NCI-H748 treated with DMSO at 0.1 percent for 48 hours (cell line): ENCODE measurements around the gene CORO7.

Experiments used
- DNase-seq: peaks from one replicate; lab custom pipeline; 2025; lab: John Stamatoyannopoulos, UW

Gene CORO7

GRCh38 chr16:4371357-4372000 is 44.9 kb downstream of the CORO7 start, which contains the start of gene VASN:
VASN (plus strand) TSS chr16:4371848; CDS start chr16:4380878, 9,030 bp downstream.
- DNase-seq, result no peak

DNA sequence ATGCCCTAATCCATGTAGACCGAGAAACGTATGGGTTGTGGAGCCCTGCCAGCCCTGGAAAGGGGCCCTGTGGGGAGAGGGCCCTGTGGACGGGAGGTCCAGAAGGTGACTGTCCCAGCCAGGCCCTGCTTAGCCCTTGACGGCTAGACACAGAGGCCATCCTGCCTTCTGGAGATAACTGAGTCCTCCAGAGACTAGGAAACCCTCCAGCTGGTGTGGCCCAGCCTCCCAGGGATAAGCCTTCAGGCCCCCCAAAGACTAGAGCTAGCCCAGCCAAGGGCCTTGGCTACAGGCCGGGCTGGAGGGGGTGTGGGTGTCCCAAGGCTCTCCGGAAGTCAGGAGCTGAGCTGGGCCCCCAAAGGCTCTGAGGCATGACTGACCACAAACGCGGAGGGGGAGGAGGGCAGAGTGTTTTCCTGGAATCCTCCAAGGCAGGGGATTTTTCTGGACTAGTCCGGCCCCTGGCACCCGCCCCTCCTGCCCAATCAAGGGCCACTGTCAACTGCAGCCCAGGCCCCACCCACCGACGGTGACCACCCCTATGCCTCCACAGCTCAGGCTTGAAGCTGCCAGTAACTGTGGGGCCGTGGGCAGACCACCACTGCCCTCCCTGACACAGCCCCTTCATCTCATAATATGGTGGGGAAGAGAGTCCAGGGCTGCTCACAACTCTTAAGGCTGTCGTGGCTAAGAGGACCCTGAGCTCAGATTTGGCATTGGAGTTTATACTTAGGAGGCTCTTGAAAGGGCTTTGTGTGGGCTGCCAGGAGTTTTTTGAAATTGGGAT is 45.6 kb downstream of the CORO7 start:
- DNase-seq, result no peak

- DNase-seq, result no peak
Observed at GRCh38 chr16:4370151-4370550, 46.2 kb downstream of the CORO7 start.

- no peak for DNase-seq
Observed at GRCh38 chr16:4369007-4369733, 47.2 kb downstream of the CORO7 start.

DNA sequence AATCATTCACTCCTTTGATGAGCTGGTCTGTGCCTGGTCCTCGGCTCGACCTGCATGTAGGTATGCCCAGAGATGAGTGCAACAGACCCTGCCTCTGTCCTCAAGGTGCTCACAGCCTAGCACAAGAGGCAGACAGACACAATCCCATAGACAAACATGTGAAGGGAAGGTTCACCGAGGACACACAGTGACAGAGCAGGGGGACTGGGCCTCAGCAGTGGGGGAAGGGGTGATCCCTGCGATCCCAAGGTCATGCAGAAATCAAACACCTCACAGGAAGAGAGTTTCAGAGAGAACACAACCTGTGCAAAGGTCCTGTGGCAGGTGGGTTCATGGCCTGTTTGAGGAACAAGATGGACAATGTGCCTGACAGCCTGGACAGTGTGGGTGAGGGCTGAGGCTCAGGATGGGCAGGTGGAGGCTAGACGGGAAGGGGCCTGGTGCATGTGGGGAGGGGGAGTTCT is 49.0 kb downstream of the CORO7 start:
- DNase-seq, result no peak

- DNase-seq, result no peak
Observed at GRCh38 chr16:4366016-4366415, 50.4 kb downstream of the CORO7 start.

DNA sequence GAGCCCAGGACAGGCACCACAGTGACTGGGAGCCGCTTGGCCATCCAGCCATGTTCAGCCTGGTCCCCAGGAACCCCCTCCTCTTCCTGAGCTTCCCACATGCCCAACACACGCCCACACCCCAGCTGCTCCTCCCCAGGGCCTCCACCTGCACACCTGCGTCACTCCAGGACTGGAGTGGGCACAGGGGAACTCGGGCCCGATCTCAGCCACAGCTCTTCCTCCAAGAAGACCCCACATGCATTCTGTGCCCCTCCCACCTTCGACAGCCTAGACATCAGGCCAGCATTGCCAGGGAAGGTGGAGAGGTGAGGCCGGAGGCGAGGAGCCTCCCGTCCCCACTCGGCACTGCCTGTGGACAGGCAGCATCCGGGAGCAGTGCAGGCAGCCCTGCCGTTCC is 50.8 kb downstream of the CORO7 start:
- DNase-seq, result no peak

GRCh38 chr16:4365014-4365406 is 51.4 kb downstream of the CORO7 start:
- DNase-seq, result no peak

DNA sequence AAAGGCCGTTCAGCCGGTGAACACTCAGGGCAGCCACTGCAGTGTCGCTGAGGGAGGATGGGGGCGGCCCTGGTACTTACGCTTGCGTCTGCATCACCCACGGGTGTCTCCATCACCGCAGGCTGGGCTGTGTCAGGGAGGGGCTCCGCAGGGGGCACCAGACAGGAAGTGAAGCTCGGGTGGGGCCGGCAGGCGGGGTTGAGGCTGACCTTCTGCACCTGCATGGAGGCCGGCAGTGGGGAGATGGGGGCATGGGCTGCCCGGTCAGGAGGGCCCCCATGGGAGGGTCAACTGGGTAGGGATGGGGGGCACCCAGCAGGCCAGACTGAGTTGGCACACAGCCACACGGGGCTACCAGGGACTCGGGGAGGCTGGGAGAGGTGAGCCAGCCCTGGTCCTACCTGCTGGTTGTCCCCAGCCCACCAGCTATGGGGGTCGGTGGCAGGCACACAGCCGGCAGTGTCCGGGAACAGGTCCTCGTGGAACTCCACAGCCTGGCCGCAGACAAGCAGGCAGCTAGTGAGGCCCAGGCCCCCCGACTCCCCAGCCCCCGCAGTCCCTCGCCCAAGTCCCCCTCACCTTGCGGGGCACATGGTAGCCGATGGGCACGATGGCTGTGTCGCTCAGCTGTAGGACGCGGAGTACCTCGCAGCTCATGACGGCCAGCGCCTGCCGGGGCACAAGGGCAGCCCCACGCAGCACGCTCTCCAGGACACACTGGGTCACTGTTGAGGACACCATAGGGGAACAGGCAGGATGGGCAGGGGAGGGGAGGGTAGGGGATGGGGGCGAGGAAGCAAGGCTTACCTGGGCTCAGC is 52.0 kb downstream of the CORO7 start:
- DNase-seq, result no peak

DNA sequence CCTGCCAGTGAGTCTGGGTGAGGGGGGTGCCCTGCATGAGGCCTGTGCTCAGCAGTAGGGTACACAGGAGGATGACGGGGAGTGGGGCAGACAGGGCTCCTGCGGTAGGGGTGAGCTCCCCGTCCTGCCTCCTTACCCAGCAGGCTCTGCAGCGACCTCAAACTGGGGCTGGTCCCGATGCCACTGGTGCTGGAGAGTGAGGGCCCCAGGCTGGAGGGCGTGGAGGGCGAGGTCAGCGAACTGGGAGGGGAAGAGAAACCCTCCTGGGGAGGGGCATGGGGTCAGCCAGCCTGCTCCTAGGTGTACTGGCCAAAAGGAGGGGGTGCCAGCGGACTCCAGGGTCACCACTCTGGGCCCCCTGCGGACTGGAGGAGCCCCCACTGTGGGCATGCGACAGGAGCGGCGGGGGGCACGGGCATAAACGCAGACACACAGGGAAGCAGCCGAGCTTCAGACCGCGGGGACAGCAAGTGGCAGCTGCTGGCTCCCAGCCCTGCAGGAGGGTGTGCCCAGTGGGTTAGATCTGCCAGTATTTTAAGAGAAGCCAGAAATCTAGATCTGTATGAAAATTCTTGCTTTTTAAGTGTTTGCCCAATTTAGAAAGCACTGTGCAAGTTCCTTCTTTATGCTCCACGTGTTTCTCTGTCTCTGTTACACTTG is 53.8 kb downstream of the CORO7 start:
- DNase-seq, result no peak

- DNase-seq, result no peak
Observed at GRCh38 chr16:4361944-4362311, 54.5 kb downstream of the CORO7 start.

- no peak for DNase-seq
Observed at GRCh38 chr16:4361033-4361943, 55.1 kb downstream of the CORO7 start.

GRCh38 chr16:4360538-4361021 is 55.8 kb downstream of the CORO7 start:
- DNase-seq, result no peak

DNA sequence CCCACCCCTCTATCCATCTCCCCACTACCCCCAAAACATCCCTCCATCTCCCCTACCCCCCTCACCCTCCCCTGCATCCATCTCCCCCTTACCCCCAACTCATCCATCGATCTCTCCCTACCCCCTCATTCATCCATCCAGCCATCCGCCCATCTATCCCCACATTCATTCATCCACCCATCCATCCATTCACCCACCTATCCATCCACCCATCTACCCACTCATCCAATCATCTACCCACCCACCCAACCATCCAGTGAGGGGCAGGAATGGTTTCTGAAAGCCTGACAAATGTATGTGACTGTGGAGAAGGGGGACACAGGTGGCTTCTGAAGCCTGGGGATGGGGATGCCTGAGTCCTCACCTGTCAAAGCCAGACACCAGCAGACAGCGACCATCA is 56.5 kb downstream of the CORO7 start:
- DNase-seq, result no peak

DNA sequence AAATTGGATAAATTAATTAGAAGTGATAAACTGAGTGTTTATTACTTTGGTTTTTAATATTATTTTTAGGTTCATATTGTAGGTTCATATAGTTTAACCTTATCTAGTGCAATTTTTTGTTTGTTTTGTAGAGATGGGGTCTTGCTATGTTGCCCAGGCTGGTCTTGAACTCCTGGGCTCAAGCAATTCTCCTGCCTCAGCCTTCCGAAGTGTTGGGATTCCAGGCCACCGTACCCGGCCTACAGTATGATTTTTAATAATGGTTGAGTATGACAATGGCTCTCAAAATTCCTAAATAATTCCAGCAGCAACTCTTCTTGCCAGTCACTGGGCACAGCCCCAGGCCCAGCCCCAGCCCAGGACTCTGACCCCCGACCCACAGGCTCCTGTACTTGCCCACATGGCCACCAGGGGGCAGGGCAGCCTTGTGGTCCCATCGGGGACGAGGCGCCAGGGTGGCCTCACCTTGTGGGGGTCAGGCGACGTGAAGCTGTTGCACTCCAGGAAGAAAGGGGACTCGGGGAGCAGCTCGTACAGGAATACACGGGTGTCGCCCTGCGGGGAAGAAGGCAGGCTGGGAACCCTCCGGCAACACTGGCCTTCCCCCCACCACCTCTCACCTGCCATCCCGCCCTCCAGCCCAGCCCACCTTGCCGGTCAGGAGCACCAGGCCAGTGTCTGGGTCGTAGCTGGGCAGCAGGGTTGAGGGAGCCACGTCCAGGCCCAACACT is 57.4 kb downstream of the CORO7 start:
- DNase-seq, result no peak

DNA sequence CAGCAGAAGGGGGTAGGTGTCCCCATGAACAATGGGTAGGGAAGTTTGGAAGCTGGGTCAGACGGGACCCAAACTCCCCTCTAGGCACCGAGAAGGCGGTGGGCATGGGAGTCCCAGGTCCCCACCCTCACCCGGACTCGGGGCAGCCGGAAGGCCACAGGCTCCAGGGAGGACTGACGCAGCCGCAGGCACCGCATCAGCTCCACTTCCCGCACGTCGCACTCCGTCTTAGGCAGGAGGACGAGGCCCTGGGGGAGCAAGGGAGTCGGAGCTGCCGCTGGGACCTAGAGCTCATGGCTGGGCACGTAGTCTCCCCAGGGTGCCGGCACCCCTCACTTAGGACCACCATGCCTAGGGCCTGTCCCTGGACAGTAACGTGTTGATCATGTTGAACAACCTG is 58.2 kb downstream of the CORO7 start:
- DNase-seq, result no peak

- DNase-seq, result no peak
Observed at GRCh38 chr16:4356820-4357219, 59.6 kb downstream of the CORO7 start.

- DNase-seq, result no peak
Observed at GRCh38 chr16:4354512-4355409, 61.6 kb downstream of the CORO7 start.

DNA sequence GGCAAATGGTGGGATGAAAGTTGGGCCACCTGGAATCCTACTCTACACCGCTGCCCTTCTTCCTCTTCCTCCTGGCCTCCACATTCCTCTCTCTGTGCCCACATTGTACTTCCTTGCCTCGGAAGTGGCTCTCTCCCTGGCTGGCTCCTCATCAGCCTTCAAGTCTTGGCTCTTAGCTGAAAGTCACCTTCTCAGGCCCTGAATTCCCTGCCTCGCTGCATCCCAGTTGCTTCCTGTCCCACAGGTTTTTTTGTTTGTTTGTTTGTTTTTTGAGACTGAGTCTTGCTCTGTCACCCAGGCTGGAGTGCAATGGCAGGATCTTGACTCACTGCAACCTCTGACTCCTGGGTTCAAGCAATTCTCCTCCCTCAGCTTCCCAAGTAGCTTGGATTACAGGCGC is 62.7 kb downstream of the CORO7 start:
- DNase-seq, result no peak
